ENCODE data around the gene SBNO2.

DNA sequence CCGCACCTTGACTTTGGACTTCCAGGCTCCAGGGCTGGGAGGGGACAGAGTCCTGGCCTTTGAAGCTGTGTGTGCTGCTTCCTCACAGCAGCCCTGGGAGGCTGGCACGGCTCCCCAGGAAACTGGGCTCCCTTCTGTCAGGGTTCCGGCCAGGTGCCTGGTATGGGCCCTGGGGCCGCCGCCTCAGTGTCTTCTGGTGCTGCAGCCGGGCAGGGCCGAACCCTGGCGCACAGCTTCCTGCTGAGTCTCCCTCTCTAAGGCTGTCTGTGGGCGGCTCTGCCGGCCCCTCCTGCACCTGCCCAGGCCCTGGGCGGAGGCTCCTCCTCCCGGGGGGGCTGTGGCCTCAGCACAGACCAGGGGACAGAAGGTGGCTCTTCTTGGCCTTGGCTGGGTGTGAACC lies 37.9 kb downstream of the SBNO2 start:
- TF ChIP-seq TAF1 (conservative IDR thresholded peaks at IDR 0.05) (no peak), REST (IDR thresholded peaks at IDR 0.05) (no peak), HNF4G (IDR thresholded peaks at IDR 0.05) (no peak), JUND (IDR thresholded peaks at IDR 0.05) (no peak), ATF3 (IDR thresholded peaks at IDR 0.05) (no peak), RXRA (IDR thresholded peaks at IDR 0.05) (no peak), RAD21 (IDR thresholded peaks at IDR 0.05) (no peak), FOXA1 (IDR thresholded peaks at IDR 0.05) (no peak), GABPA (IDR thresholded peaks at IDR 0.05 in 1 of 2, conservative IDR thresholded peaks at IDR 0.05 in 1 of 2) (no peak), YY1 (IDR thresholded peaks at IDR 0.05) (no peak)
- TF ChIP-seq, protein P1, sequence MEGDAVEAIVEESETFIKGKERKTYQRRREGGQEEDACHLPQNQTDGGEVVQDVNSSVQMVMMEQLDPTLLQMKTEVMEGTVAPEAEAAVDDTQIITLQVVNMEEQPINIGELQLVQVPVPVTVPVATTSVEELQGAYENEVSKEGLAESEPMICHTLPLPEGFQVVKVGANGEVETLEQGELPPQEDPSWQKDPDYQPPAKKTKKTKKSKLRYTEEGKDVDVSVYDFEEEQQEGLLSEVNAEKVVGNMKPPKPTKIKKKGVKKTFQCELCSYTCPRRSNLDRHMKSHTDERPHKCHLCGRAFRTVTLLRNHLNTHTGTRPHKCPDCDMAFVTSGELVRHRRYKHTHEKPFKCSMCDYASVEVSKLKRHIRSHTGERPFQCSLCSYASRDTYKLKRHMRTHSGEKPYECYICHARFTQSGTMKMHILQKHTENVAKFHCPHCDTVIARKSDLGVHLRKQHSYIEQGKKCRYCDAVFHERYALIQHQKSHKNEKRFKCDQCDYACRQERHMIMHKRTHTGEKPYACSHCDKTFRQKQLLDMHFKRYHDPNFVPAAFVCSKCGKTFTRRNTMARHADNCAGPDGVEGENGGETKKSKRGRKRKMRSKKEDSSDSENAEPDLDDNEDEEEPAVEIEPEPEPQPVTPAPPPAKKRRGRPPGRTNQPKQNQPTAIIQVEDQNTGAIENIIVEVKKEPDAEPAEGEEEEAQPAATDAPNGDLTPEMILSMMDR (IDR thresholded peaks at IDR 0.05; ENCODE audit: low read depth, low read length, missing input control), result no peak
- TF ChIP-seq, protein P2, sequence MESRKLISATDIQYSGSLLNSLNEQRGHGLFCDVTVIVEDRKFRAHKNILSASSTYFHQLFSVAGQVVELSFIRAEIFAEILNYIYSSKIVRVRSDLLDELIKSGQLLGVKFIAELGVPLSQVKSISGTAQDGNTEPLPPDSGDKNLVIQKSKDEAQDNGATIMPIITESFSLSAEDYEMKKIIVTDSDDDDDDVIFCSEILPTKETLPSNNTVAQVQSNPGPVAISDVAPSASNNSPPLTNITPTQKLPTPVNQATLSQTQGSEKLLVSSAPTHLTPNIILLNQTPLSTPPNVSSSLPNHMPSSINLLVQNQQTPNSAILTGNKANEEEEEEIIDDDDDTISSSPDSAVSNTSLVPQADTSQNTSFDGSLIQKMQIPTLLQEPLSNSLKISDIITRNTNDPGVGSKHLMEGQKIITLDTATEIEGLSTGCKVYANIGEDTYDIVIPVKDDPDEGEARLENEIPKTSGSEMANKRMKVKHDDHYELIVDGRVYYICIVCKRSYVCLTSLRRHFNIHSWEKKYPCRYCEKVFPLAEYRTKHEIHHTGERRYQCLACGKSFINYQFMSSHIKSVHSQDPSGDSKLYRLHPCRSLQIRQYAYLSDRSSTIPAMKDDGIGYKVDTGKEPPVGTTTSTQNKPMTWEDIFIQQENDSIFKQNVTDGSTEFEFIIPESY (IDR thresholded peaks at IDR 0.05), result no peak
- TF ChIP-seq, protein P3, sequence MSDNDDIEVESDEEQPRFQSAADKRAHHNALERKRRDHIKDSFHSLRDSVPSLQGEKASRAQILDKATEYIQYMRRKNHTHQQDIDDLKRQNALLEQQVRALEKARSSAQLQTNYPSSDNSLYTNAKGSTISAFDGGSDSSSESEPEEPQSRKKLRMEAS (IDR thresholded peaks at IDR 0.05), result no peak

Measured in liver (tissue), 3 donors.